ENCODE measurements around the gene CD79A.
"Not testable (repeated sequence)": the region's sequence is repeated elsewhere in the genome, so short reads cannot be mapped to it uniquely, and the experiment has no call there.

Gene CD79A

GRCh38 chr19:41863209-41863931 is 13.7 kb upstream of the CD79A start:
- DNase-seq (ENCODE audit: low read depth), result no peak

- no peak for DNase-seq (ENCODE audit: low read depth)
Measured at GRCh38 chr19:41864374-41864773, 12.7 kb upstream of the CD79A start.

GRCh38 chr19:41866284-41866683 is 10.8 kb upstream of the CD79A start:
- no peak for DNase-seq (ENCODE audit: low read depth)

- no peak for DNase-seq (ENCODE audit: low read depth)
Measured at GRCh38 chr19:41868120-41868988, 8.7 kb upstream of the CD79A start.

GRCh38 chr19:41868989-41869300 is 8.1 kb upstream of the CD79A start:
- no peak for DNase-seq (ENCODE audit: low read depth)

GRCh38 chr19:41869374-41869955 is 7.6 kb upstream of the CD79A start:
- no peak for DNase-seq (ENCODE audit: low read depth)

- DNase-seq (ENCODE audit: low read depth), result peak; percentile 37
Measured at GRCh38 chr19:41870401-41870873, 6.6 kb upstream of the CD79A start.

GRCh38 chr19:41871573-41872383 is 5.3 kb upstream of the CD79A start:
- DNase-seq (ENCODE audit: low read depth), result no peak

GRCh38 chr19:41872384-41872774 is 4.7 kb upstream of the CD79A start:
- no peak for DNase-seq (ENCODE audit: low read depth)

GRCh38 chr19:41872775-41873647 is 4.1 kb upstream of the CD79A start:
- peak; percentile 58 for DNase-seq (ENCODE audit: low read depth)

GRCh38 chr19:41875973-41876372 is 1.1 kb upstream of the CD79A start:
- DNase-seq (ENCODE audit: low read depth), result not testable (repeated sequence)

GRCh38 chr19:41877916-41878905 is 1.1 kb downstream of the CD79A start:
- no peak for DNase-seq (ENCODE audit: low read depth)

GRCh38 chr19:41879080-41879479 is 2.0 kb downstream of the CD79A start:
- no peak for DNase-seq (ENCODE audit: low read depth)

- no peak for DNase-seq (ENCODE audit: low read depth)
Measured at GRCh38 chr19:41879670-41880328, 2.7 kb downstream of the CD79A start.

- DNase-seq (ENCODE audit: low read depth), result no peak
Measured at GRCh38 chr19:41880329-41880708, 3.2 kb downstream of the CD79A start.

GRCh38 chr19:41882568-41883462 is 5.7 kb downstream of the CD79A start, which contains the start of gene ARHGEF1:
ARHGEF1 (plus strand) TSS chr19:41883184; CDS start chr19:41888083, 4,899 bp downstream.
- DNase-seq (ENCODE audit: low read depth), result no peak

GRCh38 chr19:41883463-41883820 is 6.4 kb downstream of the CD79A start:
- DNase-seq (ENCODE audit: low read depth), result no peak

All from amniotic epithelial cell (primary cell).